HG02852 (cell line): Measurements from ENCODE around the gene DDX55.
"Not testable (repeated sequence)": the region's sequence is repeated elsewhere in the genome, so short reads cannot be mapped to it uniquely, and the experiment has no call there.

Experiments
- ATAC-seq: cut with Tn5 transposase; IDR thresholded peaks from one replicate; pipeline ENCODE4 v1.9.1; 2021; ENCODE audit warnings: mild to moderate bottlenecking, moderate library complexity; ENCODE audit not compliant: unreplicated experiment

Gene DDX55, protein sequence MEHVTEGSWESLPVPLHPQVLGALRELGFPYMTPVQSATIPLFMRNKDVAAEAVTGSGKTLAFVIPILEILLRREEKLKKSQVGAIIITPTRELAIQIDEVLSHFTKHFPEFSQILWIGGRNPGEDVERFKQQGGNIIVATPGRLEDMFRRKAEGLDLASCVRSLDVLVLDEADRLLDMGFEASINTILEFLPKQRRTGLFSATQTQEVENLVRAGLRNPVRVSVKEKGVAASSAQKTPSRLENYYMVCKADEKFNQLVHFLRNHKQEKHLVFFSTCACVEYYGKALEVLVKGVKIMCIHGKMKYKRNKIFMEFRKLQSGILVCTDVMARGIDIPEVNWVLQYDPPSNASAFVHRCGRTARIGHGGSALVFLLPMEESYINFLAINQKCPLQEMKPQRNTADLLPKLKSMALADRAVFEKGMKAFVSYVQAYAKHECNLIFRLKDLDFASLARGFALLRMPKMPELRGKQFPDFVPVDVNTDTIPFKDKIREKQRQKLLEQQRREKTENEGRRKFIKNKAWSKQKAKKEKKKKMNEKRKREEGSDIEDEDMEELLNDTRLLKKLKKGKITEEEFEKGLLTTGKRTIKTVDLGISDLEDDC

DNA sequence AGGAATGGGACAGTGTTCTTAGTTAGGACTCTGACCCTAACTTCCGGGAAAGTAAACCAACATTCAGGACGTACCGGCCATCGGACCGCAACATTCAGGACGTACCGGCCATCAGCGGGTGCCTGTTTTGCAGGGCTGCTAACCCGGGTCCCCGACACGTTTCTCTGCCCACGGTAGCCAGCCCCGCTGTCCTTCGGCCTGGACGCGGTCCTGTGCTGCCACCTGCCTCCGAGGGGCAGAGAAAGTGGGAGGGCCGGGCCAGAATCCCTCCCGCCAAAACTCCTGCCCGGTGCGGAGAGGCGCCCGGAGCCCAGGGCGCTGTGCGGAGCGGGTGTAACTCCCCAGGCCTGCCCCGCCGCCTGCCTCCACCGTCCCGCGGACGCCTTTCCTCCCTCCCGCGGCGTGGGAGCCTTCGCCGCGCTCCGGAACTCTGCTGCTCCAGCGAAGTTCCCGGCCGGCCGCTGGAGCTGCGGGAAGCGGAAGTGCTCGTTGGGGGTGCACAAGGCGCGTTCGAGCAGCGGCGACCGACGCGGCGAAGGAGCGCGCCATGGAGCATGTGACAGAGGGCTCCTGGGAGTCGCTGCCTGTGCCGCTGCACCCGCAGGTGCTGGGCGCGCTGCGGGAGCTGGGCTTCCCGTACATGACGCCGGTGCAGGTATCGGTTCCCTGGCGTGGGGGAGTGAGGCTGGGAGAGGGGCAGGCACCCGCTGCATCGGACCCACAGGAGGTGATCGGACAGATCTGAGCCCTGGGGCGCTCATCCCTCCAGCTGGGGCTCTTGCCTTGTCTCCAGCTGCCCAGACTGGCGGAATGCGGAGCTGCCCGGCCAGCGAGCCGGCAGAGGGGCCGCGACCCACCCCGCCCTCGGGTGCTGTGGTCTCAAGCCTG lies at the start of gene DDX55:
Gene DDX55 (plus strand): TSS at position 498 of the 888 bp plus-strand sequence. CDS start 50 bp downstream, at position 548.
- peak; percentile 84 for ATAC-seq

DNA sequence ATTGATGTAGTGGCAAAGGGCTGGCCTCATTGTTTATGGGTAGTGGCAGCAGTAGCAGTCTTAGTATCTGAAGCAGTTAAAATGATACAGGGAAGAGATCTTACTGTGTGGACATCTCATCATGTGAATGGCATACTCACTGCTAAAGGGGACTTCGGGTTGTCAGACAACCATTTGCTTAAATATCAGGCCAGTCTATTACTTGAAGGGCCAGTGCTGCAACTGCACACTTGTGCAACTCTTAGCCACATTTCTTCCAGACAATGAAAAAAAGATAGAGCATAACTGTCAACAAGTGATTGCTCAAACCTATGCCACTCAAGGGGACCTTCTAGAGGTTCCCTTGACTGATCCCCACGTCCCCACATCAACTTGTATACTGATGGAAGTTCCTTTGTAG lies 47.8 kb upstream of the DDX55 start:
- ATAC-seq, result not testable (repeated sequence)

DNA sequence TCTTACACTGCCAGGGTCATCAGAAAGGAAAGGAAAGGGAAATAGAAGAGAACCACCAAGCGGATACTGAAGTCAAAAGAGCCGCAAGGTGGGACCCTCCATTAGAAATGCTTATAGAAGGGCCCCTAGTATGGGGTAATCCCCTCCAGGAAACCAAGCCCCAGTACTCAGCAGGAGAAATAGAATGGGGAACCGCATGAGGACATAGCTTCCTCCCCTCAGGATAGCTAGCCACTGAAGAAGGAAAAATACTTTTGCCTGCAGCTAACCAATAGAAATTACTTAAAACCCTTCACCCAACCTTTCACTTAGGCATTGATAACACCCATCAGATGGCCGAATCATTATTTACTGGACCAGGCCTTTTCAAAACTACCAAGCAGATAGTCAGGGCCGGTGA lies 47.1 kb upstream of the DDX55 start:
- not testable (repeated sequence) for ATAC-seq

DNA sequence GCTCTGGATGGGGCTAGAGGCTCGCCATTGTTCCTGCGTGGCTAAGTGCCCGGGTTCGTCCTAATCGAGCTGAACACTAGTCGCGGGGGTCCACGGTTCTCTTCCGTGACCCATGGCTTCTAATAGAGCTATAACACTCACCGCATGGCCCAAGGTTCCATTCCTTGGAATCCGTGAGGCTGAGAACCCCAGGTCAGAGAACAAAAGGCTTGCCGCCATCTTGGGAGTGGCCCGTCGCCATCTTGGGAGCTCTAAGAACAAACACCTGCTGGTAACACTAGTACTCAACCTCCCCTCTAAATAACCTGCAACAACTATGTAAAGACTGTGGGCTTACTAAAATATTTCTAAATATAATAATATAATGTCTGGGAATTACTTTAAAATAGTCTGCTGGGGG lies 43.4 kb upstream of the DDX55 start:
- not testable (repeated sequence) for ATAC-seq

DNA sequence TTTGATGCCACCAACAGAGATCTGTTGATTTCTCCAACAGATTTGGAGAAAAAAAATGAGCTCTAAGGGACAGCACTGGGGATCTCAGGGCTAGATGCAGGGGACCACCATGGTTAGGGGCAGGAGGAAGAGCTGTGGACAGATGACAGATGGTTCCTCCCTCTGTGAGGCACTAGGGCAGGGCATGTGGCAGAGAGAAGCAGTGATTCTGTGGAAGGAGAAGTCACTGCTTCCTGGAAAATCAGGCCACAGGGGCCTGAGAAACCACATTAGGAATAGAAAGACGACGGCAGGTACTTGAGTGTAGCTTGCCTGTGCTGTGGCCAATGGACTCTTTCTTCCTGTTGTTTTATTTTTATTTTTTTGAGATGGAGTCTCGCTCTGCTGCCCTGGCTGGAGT lies 42.4 kb upstream of the DDX55 start:
- ATAC-seq, result no peak

DNA sequence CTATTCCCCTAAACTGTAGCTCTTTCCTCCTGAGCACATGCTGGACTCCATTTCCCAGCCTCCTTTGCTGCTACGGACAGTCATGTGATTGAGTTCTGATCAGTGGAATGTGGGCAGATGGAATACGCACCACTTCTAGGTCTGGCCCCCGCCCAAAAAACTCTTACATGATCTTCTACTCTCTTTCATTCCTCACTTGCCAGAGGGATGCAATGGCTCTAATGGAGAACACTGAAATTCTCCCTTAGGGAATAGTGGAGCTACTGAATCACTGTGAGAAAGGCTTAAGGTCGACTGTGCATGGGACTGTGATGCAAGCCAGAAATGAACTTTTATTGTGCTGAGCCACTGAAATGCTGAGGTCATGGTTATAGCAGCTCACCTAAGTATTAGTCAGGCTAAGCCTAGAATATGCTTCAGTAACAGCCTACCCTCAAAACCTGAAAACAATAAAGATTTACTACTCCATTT lies 30.5 kb upstream of the DDX55 start:
- ATAC-seq, result no peak

DNA sequence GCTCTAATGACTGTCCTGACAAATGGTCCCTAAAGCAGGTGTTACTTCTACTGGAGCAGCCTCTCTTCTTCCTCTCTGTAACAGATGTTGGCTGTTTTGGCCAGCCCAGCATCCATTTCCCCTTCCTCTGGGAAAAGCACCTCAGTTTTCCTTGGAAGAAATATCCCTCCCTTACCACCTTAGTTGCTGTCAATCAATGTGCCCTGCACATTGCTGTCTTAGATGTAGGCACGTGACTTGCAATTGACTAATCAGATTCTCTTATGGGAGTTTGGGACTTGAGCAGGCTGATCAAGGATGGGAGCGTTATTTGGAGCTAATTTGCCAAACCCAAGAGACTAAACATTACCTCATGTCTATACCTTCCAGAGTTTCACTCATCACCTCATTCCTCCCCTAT lies 29.5 kb upstream of the DDX55 start:
- ATAC-seq, result no peak

DNA sequence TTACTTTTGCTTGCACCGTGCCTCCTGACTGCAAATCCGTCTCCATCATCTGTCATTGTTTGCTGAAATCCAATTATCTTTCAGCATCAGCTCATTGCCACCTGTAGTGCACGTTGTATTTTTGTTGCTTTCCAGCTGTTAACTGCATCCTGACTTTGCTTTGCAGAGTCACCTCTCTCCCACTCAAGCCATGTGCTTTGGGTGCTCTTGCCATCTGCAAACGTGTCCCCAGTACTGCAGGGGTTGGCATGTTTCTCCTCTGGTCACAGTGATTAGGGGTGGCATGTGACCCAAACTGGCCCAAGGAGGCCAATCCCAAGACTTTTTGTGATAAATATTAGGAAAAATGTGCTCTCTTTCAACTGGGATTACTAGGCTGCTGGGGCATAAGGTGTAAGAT lies 28.0 kb upstream of the DDX55 start:
- ATAC-seq, result no peak

DNA sequence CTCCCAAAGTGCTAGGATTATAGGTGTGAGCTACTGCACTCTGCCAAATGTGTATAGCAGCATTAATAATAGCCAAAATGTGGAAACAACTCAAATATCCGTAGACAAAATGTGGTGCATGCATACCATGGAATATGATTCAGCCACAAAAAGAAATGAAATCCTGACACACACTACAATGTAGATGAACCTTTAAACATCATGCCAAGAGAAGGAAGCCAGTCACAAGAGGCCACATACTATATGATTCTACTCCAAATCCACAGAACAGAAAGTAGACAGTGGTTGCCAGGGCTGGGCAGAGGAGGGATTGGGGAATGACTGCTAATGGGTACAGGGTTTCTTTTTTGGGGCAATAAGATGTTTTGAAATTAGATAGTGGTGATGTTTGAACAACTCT lies 25.3 kb upstream of the DDX55 start:
- no peak for ATAC-seq

DNA sequence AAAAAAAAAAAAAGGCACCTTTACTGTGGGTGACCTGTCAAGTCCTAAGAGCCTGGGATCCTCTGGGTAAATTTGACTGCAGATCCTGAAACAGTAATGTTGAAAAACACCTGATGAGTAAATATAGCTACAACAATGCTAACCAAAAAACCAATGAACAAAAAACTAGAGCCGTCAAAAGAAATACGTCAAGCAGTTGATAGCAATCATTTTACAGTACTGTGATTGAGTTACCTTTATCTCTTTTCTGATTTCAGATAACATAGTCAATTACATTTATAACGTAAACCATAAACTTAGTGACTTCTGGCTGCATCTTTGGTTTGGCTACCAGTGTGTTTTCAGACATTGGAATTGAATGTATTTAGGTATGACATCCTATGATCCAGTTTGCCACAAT lies 23.7 kb upstream of the DDX55 start:
- ATAC-seq, result no peak

DNA sequence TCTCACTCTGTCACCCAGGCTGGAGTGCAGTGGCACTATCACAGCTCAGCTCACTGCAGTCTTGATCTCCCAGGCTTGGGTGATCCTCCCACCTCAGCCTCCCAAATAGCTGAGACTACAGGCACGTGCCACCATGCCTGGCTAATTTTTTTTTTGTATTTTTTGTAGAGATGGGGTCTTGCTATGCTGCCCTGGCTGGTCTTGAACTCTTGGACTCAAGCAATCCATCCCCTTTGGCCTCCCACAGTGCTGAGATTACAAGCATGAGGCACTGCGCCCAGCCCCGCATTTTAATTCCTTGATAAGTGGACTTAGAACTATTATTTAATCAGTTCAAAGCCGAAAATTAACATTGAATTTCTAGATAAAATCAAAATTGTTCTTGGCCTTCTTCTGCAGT lies 23.1 kb upstream of the DDX55 start:
- ATAC-seq, result not testable (repeated sequence)

DNA sequence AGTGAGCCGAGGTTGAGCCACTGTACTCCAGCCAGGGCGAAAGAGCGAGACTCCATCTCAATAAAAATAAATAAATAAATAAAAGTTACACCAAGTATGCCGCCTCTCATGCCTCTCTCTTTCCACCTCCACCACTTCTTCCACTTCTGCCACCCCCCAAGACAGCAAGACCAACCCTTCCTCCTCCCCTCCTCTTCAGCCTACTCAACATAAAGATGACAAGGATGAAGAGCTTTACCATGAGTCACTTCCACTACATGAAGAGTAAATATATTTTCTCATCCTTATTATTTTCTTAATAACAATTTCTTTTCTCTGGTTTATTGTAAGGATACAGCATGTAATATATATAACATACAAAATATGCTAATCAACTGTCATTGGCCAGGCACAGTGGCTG lies 21.1 kb upstream of the DDX55 start:
- ATAC-seq, result no peak

DNA sequence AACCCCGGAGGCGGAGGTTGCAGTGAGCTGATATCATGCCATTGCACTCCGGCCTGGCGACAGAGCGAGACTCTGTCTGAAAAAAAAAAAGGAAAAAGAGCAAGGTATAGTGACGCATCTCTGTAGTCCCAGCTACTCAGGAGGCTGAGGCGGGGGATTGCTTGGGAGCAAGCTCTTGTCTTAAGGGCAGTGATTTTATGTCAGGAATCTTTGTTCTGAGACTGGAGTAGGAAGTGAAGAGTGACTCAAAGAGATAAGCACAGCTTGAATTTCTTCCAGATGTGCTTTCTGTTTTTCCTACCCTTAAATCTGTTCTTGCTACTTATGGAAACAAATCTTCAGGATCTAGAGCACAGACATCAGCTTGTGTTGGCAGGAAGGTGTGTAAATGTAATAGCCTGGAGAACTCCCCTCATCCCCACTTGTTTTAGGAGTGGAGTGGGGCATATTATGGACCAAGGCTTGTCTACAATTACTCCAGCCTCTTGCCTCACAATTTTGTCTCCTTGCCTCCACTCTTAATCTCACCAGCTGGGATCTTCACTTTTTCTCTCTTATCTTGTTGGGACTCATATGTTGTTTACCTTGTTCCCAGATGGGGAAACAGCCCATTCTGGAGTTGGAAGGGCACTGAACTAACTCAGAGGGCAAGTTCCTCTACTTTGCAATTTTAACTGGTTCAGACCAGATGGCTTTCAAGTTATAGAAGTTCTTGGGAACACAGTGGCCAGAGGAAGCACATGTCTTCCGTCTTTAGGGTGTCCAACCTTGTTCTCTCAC lies 10.0 kb upstream of the DDX55 start:
- no peak for ATAC-seq

DNA sequence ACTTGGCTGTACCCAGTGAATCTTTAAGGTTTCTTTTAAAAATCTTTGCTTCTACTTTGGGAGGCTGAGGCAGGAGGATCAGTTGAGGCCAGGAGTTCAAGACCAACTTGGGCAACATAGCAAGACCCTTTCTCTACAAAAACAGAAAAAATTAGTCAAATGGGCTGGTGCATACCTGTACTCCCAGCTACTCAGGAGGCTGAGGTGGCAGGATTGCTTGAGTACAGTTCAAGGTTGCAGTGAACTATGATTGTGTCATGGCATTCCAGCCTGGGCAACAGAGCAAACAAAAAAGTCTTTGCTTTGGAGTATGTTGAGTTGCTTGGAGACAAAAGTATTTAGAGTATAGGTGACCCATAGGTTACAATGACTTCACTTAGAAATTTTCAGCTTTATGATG lies 6.2 kb upstream of the DDX55 start:
- no peak for ATAC-seq

DNA sequence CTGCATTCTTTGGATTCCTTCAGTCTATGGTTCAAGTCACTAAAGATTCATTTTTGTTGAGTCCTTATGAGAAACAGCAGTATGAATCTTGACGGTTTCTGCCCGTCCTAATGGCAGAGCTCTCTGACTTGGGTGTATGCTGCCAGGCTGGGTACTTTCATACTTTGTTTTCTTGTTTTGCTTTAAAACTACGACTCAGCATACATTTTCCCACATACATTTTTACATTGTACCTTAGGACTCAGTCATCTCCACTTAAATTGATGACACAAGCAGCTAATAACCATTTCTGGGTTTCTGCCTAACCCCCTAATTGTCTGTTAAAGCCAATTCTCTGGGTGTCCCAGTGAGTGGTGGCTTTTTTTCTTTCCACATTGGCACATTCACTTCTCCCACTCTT lies 4.8 kb upstream of the DDX55 start:
- ATAC-seq, result no peak

DNA sequence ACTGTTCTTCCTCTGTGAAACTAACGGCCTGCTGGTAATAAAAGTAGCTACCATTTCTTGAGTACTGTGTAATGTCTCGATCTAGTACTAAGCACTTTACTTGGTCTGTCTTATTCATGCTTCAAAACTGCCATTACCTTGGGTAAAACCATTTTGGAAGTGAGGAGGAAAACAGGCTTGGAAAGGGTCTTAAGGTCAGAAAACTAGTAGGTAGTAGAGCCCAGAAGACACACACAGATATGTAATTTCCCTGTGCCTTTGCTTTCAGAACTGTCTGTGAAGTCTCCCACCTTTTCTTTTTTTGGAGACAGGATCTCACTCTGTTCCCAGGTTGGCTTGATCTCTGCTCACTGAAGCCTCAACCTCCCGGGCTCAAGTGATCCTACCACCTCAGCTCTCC lies 3.4 kb upstream of the DDX55 start:
- no peak for ATAC-seq

DNA sequence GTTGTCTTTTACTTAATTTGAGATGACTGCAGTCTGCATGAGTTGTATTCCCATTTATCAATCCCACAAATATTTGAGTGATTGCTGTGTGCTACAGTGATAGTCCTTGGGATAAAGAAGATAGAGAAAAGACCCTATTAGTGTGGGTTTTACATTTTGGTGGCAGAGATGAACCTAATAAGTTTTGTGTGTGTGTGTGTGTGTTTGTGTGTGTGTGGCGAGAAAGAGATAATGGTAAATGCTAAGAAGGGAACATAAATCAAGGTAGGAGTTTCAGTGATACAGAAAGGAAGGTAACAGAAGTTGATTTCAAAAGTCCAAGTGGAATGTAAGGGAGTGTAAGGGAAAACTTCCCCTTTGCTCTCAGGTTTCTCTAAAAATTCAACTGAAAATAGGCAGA lies 2.6 kb upstream of the DDX55 start:
- ATAC-seq, result no peak

DNA sequence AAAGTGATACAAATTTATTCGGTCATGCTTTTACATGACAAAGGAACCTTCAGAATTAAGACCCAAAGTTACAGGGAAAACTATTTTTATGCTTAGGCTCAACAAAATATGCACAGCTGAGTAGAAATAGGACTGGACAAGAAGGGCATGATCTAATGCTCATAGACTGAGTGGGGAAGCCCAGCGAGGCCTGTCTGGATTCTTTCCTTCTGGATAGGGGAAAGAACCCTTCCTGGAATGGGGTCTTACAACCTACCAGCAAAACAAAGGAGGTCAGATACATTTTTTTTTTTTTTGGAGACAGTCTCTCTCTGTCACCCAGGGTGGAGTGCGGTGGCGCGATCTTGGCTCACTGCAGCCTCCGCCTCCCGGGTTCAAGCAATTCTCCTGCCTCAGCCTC lies 2.2 kb upstream of the DDX55 start:
- ATAC-seq, result no peak

DNA sequence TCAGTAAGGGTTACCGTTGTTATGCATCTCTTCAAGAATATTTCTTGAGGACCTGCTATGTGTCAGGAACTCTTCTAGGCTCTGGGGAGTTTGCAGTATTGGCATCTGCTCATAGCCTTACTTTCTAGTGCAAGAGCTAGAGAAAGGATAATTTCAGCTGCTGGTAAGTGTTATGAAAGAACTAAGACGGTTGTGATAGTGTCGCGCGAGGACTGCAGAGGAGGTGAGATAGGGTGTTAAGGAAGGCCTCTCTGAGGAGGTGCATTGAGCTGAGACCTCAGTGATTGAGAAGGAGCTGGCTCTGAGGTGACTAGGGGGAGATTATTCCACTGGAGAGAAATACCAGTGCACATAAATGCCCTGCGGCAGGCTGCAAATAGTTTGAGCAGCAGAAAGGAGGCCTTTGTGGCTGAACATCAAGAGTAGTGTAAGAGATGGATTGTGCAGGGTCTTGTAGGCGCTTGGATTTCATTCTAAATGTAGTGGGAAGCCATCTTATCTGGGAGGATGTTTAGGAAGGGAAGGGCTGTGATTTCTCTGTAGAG lies 824 bp downstream of the DDX55 start:
- ATAC-seq, result no peak

DNA sequence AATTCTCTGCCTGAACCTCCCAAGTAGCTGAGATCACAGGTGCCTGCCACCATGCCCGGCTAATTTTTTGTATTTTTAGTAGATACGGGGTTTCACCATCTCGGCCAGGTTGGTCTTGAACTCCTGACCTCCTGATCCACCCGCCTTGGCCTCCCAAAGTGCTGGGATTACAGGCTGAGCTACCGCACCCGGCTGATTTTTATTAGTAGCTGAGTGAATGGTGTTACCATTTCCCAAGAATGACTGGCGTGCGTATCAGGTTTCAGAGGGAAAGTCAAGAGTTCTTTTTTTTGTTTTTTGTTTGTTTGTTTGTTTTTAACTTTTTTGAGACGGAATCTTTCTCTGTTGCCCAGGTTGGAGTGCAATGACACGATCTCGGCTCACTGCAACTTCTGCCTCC lies 1.6 kb downstream of the DDX55 start:
- not testable (repeated sequence) for ATAC-seq
